GM15510 (cell line): ENCODE results near the gene HMG20A.

ENCODE experiments used
- POLR2A ChIP-seq: IDR thresholded peaks from 3 replicates; pipeline ENCODE4 v1.6.1; 2011; ENCODE audit warnings: borderline replicate concordance; ENCODE audit not compliant: insufficient read length; ENCODE audit errors: extremely low read depth

The HMG20A gene

GRCh38 chr15:77398927-77399326, 21.8 kb upstream of the HMG20A start:
- no peak for TF ChIP-seq POLR2A

- no peak for TF ChIP-seq POLR2A
Measured at GRCh38 chr15:77400258-77400657, 20.4 kb upstream of the HMG20A start.

- no peak for TF ChIP-seq POLR2A
Measured at GRCh38 chr15:77402740-77403379, 17.8 kb upstream of the HMG20A start.

GRCh38 chr15:77406846-77407245, 13.8 kb upstream of the HMG20A start:
- TF ChIP-seq POLR2A, result no peak

- no peak for TF ChIP-seq POLR2A
Measured at GRCh38 chr15:77409259-77410156, 11.2 kb upstream of the HMG20A start.

GRCh38 chr15:77410701-77411618, 9.7 kb upstream of the HMG20A start:
- no peak for TF ChIP-seq POLR2A

- no peak for TF ChIP-seq POLR2A
Measured at GRCh38 chr15:77411619-77411976, 9.1 kb upstream of the HMG20A start.

- no peak for TF ChIP-seq POLR2A
Measured at GRCh38 chr15:77412972-77413698, 7.6 kb upstream of the HMG20A start.

- no peak for TF ChIP-seq POLR2A
Measured at GRCh38 chr15:77413699-77414349, 6.9 kb upstream of the HMG20A start.

GRCh38 chr15:77414789-77415442, 5.8 kb upstream of the HMG20A start:
- no peak for TF ChIP-seq POLR2A

- no peak for TF ChIP-seq POLR2A
Measured at GRCh38 chr15:77415450-77416147, 5.1 kb upstream of the HMG20A start.

GRCh38 chr15:77416148-77416455, 4.6 kb upstream of the HMG20A start:
- TF ChIP-seq POLR2A, result no peak

- TF ChIP-seq POLR2A, result no peak
Measured at GRCh38 chr15:77416954-77417353, 3.7 kb upstream of the HMG20A start.

- no peak for TF ChIP-seq POLR2A
Measured at GRCh38 chr15:77417602-77418001, 3.1 kb upstream of the HMG20A start.
